Ramos (cell line): ENCODE measurements around the gene LSAMP.

Experiments used
- in situ Hi-C: fragments of 300-500 bp; cut with MboI; formaldehyde crosslinking; loops from one replicate; pipeline ENCODE4 v1.14.3; 2022; ENCODE audit warnings: low sequenced_read_pairs; ENCODE audit not compliant: unreplicated experiment

The LSAMP gene

GRCh38 chr3:115835946-115836345 is 609.3 kb downstream of the LSAMP start:
- in situ Hi-C loops = no loop called here

GRCh38 chr3:115834068-115834467 is 611.2 kb downstream of the LSAMP start:
- in situ Hi-C loops = no loop called here

GRCh38 chr3:115833074-115833473 is 612.2 kb downstream of the LSAMP start:
- in situ Hi-C loops = no loop called here

GRCh38 chr3:115832265-115832664 is 613.0 kb downstream of the LSAMP start:
- in situ Hi-C loops = no loop called here

- in situ Hi-C loops = no loop called here
Measured at GRCh38 chr3:115831864-115832263, 613.4 kb downstream of the LSAMP start.

GRCh38 chr3:115830764-115831395 is 614.4 kb downstream of the LSAMP start:
- in situ Hi-C loops = no loop called here

GRCh38 chr3:115828401-115828800 is 616.9 kb downstream of the LSAMP start:
- in situ Hi-C loops = no loop called here

- in situ Hi-C loops = no loop called here
Measured at GRCh38 chr3:115827495-115827894, 617.8 kb downstream of the LSAMP start.

- in situ Hi-C loops = no loop called here
Measured at GRCh38 chr3:115825046-115825445, 620.2 kb downstream of the LSAMP start.

- in situ Hi-C loops = no loop called here
Measured at GRCh38 chr3:115823083-115823482, 622.2 kb downstream of the LSAMP start.

- in situ Hi-C loops = no loop called here
Measured at GRCh38 chr3:115822579-115822978, 622.7 kb downstream of the LSAMP start.

GRCh38 chr3:115819785-115820384 is 625.4 kb downstream of the LSAMP start:
- in situ Hi-C loops = no loop called here

GRCh38 chr3:115814778-115815380 is 630.4 kb downstream of the LSAMP start:
- in situ Hi-C loops = no loop called here

GRCh38 chr3:115814006-115814405 is 631.3 kb downstream of the LSAMP start:
- in situ Hi-C loops = no loop called here

GRCh38 chr3:115808816-115809215 is 636.5 kb downstream of the LSAMP start:
- in situ Hi-C loops = no loop called here

- in situ Hi-C loops = no loop called here
Measured at GRCh38 chr3:115808244-115808643, 637.0 kb downstream of the LSAMP start.

GRCh38 chr3:115806501-115806900 is 638.8 kb downstream of the LSAMP start:
- in situ Hi-C loops = no loop called here

- in situ Hi-C loops = no loop called here
Measured at GRCh38 chr3:115805520-115805919, 639.8 kb downstream of the LSAMP start.

- in situ Hi-C loops = no loop called here
Measured at GRCh38 chr3:115804713-115805119, 640.6 kb downstream of the LSAMP start.

GRCh38 chr3:115804200-115804599 is 641.1 kb downstream of the LSAMP start:
- in situ Hi-C loops = no loop called here

GRCh38 chr3:115803661-115804060 is 641.6 kb downstream of the LSAMP start:
- in situ Hi-C loops = no loop called here
